Loucy (cell line): ENCODE data around the gene FHIT.

Experiments used
- CTCF ChIP-seq: fragments of 200-600 bp; sonication (generic); conservative IDR thresholded peaks from 2 replicates; pipeline ENCODE4 v1.5.1; 2014; ENCODE audit warnings: mild to moderate bottlenecking, antibody characterized with exemption, low read length
- EZH2phosphoT487 ChIP-seq: fragments of 200-600 bp; IDR thresholded peaks from 2 replicates; pipeline ENCODE4 v1.6.1; 2018; ENCODE audit warnings: antibody characterized with exemption, mild to moderate bottlenecking, moderate library complexity, borderline replicate concordance

- TF ChIP-seq CTCF (no peak), EZH2phosphoT487 (no peak)
Measured at GRCh38 chr3:60263191-60263590, 988.1 kb downstream of the FHIT start.
